Amniotic stem cell (primary cell): ENCODE results near the gene AGBL3.
"Not testable (repeated sequence)": the region's sequence is repeated elsewhere in the genome, so short reads cannot be mapped to it uniquely, and the experiment has no call there.

Experiments used
- DNase-seq: peaks from one replicate; lab custom pipeline; 2025; lab: John Stamatoyannopoulos, UW

Gene AGBL3

DNA sequence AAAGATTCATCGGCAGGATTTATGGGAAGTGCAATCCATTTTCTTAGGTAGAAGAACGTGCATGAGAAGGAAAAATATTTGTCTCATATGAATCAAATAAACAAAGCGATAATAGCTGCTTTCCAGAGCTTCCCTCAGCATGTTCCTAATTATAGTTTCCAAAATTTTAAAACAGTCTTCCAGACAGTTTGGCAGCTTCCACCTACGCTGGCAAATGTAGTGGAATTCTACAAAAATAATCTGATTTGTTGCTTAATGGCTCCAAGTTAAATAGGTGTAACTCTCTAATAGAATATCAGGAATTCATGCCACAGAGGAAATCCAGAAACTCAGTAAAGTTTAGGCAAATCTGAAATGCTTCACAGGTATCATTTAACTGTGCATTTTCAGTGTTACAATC is 23.3 kb upstream of the AGBL3 start:
- DNase-seq: no peak

DNA sequence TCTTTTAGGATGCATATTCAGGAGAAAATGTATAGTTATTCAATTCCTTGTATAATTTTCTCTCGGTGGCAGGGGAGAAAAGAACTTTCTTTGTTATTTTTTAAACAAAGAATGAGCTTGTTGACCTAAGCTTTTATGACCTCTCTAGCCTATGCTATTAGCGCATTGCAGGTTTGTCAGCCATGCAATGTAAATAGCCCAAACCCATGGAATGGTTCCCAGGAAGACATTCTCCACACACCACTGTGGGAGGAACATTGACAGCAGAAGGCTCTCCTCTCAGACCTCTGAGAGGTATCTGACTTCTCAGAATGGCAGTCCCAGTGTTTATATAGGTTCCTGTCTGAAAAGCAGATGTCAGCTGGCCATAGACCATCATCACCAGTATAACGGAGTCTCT is 19.6 kb upstream of the AGBL3 start:
- no peak for DNase-seq

DNA sequence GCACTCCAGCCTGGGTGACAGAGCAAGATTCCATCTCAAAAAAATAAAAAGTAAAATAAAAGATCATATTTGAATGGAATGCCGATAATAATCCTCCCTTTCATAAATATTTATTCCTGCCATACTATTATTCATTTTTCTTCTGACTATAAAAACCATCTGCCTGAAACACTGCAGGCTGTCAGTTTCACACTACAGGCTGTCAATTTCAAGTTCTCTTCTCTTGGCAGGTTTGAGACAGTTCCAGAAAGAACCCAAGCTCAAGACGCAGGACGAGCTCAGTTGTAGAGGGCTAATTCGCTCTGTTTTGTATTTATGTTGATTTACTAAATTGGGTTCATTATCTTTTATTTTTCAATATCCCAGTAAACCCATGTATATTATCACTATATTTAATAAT is 18.2 kb upstream of the AGBL3 start:
- no peak for DNase-seq

DNA sequence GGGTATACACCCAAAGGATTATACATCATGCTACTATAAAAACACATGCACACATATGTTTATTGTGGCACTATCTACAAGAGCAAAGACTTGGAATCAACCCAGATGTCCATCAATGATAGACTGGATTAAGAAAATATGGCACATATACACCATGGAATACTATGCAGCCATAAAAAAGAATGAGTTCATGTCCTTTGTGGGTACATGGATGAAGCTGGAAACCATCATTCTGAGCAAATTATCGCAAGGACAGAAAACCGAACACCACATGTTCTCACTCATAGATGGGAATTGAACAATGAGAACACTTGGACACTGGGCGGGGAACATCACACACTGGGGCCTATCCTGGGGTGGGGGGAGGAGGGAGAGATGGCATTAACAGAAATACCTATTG is 4.7 kb upstream of the AGBL3 start:
- not testable (repeated sequence) for DNase-seq

DNA sequence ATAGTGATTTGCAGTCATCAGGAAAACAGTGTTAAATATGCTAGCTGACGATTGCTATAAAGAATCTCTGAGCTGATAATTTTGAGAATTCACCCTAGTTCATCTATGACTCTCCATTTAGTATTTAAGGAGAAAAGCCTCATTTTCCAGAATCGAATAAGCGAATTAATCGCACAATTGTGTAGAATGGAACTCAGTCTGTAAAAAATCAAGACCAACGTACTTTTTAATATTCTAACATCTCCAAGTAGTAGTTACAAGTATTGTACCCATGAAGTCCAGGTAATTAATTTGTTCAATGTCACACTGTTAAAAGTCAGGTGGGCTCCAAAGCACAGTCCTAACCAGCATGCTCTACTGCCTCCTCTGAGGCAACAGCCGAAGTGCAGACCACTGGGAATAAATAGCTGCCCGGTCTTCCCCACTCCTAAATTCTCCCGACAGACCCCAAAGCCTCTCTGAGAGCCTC is 380 bp upstream of the AGBL3 start:
- no peak for DNase-seq

DNA sequence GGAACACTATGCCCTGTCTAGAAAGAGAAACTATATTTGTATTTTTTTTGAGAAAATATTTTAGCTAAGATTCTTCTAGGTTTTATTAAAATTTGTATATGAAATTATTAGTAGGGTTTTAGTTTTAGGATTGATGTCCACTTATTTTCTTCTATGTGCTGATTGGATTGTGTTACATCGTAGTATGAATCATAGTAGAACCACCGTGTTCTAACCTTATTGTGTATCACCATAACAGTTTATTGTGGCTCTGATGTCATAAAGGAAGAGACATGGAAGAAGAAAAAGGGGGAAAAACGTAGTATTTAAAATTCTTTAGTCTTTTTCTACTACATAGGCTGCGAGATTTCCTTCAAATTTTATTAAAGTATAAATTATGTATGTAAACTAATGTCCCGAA is 1.9 kb downstream of the AGBL3 start:
- DNase-seq: no peak

DNA sequence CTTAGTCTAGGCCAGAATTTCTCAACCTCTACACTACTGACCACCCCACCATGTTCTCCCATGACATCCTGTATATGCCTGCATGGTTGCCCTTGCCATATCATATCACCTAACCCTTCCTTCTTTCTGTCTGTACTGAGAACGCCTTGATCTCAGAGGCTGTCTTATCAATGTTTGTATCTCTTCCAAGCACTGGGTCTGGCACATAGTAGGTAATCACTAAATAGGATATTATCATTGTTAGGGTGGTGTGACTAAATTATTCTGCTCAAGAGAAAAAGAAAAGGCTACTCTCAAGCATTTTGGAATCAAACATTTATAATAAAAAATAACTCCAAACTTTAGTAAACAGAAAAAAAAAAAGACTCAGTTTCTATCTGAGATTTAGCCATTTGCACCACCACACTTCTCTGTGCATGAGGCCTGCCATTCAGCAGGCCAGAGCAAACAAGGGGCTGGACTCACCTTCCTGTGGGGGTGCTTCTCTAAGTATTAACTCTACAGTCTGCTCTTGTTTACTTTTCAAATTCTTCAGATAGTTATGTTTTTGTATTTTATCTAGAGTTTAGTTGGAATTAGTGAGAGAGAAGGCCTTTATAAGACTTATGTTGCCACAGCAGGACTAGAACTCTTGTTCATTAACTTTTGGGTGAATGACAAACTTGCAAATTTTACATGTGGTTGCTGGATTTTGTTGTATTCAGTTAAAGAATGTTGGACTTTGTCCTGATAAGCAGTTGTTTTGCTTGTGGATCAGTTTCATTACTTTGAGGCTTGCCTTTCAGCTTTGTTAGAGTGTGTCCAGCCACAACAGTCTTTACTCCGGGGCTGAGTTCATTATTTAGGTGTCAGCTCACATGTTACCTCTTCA is 5.4 kb downstream of the AGBL3 start:
- DNase-seq: no peak

DNA sequence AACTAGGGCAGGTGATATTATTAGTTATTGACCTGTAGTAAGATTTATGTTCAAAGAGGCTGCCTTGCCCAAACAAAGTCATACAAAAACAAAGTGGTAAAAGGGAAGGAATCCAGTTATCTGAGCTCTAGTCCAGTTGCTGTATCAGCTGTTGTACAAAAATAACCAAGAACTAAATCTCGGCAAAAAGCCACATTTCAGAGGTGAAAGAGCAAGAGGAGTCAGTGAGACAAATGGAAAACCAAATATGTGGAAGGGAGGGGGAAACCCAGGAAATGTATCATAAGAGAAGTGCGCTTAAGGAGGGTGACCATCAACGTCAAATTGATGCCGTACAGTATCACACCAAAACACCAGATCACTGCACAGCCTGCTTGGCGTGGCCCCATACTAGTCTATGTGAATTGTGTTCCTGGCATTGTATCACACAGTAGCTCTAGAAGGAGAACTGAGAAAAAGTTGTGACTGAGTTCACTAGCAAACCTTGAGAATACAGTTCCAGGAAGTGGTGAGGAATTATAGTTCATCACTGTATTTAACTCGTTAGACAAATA is 6.4 kb downstream of the AGBL3 start:
- no peak for DNase-seq

DNA sequence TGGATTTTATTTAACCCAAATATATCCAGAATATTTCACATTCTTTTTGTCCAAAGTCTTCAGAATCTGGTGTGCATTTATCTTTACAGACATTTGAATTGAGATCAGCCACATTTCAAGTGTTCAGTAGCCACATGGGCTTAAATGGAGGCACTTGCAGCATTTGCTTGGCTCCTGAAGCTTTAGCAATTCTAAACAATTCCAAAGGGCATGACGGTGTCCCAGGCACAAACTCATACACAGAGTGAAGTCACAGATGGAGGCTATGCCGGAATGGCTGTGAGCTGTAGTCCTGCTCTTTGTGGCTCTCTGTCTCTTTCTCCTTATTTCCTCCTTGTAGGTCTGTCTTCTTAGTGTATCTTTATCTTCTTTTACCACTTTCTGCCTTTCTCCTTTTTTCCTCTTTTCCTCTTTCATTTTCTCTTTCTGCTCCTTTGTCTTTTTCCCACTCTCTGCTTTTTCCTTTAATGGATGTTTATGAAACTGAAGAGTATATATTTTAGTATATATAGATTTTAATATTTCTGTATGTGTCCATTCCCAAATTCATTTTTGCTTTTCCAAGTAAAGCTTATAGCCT is 7.7 kb downstream of the AGBL3 start:
- no peak for DNase-seq

DNA sequence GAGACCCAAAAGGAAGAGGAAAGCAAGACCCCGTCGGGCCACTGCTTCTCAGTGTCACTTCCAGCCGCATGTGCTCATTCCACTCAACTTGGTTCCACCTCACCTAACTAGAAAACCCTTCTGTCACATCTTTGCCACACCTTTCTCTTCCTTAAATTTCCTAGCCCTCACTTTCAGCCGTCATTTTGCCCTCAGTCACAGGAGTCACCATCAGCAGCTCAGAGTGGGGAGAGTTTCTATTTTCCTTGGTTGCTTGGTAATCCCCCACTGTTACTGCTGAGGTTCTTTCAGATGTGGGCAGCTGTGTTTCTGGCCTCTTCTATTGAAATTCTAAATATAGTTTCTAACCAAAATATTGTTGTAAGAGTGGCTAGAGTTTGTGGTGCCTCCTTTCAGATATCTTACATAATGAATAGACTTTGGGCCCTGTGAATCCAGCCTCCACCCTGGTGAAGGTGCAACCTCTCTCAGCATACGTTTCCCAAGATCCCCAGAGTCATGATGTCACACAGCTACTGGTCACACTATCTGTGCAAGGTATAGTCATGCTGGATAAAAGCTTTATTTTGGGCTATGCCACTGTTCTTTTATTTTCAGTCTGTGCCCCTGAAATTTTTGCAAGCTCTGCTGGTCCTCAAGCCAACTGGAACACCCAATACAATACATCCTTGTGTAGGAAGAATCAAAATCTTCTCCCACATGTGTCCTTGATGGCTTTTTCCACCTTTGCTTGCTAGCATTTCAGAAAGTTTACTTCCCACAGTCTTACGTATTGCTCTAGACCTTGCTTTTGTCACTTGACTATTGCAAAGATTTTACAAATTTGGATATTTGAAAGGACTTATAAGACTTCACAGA is 9.2 kb downstream of the AGBL3 start:
- DNase-seq: no peak

DNA sequence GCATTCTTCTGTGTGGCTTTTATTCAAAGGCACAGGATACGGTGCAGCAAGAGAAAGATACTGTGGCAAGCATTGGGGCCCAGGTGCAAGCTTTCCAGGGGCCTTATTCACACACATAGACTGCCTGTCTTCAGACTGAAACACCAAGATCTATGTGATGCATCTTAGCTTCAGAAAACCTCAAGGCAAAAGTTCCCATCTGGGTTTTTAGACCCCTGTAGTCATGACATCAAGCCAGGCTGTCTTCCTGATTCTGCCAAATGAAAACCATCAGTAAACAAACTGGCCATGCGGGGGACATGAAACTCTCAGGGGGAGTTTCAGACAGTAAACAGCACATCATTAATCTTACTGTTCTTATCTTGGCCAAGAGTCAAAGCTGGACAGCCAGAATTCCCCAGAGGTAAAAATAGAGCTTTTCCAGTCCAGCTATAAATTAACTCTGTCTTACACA is 9.8 kb downstream of the AGBL3 start:
- DNase-seq: no peak

DNA sequence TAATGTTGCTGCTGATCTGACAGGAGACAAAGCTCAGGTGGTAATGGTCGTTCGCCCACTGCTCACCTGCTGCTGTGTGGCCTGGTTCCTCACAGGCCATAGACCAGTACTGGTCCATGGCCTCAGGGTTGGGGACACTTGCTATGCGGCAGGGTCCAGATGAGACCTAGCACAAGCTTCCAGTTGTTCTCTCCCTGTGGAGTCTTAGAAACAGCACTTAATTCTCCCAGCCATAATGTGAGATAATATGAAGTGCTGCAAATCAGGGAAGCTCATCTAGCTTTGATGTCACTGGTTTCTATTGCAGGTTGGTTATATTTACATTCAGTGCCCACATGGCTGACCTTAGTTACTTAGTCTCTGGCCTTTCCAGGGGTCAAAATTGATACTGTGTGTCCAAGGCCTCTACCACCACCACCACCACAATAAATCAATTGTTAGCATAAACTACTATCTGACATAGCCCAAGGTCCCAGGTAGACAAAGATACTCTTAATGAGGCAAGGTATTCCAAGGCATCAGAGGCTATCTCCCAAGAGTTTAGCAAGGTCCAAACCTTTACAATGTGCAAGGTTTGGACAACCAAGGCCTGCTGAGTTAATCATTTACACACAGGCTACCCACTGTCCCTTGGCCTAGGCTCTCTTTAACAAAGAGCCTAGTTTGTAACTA is 11.0 kb downstream of the AGBL3 start:
- no peak for DNase-seq

DNA sequence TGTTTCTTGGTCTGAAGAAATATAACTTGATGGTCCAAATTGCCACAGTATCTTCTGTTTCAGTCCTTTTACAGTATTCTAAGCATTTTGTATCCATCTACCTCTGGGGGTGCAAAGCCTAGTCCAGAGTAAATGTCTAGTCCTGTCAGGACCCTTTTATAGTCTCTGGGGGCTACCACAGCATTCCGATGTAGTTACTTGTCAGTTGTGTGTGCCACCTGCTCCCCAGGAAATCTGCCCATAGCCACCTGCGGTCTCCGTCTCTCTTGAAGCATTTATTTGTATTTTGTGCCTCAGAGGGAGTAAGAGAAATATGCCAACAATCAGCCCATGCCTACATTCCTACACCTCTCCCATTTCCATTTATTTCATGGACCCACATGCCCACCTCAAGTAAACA is 12.8 kb downstream of the AGBL3 start:
- DNase-seq: no peak

DNA sequence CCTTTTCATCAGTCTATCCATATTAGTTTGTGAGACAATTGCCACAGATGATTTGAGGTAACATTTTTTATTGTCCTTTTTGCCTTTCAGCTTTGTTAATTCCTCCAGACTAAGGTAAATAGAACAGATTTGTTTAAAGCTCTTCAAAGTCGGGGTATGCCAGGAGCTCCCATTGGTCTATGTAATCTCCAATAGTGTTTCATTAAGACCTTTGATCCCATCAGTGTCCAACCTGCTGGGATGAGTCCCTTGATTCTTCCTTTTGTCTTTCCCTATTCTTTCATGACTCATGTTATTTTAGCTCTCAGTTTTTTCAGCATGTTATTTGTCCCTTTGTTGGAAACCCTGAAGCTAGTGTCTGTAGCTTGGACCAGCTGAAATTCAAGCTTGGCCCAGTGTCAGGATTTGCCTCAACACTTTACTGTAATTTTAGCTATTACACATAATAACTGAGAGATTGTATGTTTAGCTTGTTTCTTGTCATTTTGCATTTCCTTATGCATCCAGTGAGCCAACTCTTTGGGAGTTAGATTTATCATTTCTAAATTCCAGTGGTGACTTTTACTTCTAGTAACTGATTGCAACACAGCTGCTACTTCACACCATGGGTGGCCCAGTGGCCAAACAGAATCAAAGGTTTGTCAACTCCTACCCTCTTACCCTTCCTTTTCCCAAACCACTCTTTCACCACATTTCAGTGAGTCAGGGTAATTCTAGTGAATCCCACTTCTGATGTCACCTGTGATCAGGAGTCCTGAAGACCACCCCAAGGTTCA is 15.3 kb downstream of the AGBL3 start:
- DNase-seq: no peak

DNA sequence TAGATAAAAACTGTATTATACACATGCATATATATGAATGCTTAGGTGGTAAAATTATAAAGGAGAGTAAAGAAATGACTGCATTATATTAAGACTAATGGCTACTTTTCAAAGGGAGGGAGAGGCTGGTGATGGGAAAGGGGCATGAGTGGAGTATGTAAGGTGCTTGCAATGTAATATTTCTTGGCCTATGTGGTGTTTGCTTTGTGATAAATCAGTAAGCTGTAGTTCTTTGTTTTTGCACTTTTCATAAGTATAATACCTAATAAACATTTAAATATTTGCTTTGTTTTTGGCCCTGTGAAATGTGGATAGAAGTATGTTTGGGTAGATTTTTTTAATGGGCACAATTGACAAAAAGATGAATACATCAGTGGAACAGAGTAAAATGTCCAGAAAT is 25.9 kb downstream of the AGBL3 start:
- no peak for DNase-seq

DNA sequence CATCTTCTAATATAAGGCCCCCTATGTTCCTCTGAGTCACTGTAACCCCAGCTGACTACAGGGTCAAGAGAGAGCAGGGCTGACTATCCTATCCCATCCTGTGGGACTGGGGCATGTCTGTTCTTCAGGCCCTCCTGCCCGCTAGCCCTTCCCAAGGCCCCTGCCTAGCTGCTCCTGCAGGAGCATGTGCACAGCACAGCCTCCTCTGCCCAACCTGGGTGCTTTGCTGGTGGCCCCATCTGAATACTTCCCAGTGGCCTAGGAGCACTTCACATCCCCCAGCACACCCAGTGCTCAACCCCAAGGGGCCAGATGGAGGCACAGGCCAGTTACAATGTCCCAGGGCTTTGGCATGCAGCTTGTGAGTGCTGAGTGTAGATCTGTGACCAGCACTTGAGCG is 37.3 kb downstream of the AGBL3 start:
- DNase-seq: no peak

DNA sequence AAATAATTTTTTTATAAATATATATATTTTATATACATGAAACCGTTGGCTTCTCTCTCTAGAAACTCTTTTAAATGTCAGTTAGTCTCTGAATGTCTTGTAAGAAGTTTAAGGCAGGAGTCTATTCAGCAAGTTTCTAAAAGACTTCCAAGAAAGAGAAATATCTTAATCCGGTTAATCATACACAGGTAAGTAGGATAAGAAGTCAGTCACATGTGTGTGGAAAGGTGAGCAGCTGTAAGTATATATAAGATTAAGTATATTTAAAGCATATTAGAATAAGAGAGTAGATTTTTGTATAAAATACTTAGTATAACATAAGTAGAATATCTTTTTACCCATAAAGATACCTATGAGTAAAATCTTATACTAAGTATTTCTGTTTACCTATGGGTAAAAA is 48.9 kb downstream of the AGBL3 start:
- no peak for DNase-seq

DNA sequence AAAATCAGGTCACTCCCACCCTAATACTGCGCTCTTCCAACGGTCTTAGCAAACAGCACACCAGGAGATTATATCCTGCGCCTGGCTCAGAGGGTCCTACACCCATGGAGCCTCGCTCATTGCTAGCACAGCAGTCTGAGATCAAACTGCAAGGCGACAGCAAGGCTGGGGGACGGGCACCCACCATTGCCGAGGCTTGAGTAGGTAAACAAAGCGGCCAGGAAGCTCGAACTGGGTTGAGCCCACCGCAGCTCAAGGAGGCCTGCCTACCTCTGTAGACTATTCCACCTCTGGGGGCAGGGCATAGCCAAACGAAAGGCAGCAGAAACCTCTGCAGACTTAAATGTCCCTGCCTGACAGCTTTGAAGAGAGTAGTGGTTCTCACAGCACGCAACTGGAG is 80.7 kb downstream of the AGBL3 start:
- not testable (repeated sequence) for DNase-seq

DNA sequence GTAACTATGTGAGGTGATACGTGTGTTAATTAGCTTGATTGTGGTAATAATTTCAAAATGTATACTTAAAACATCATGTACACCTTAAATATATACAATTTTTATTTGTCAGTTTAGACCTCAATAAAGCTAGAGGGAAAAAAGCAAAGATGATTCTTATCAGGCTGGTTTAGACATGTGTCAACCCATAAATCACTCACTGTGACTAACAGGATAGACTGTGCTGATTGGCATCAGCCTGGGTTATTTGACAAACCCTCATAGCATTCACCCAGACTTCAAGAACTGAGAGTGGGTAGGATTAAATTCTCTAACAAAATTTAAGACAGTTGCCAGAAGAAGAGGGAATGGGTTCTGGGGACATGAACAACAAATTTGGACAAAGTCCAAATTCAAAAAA is 87.8 kb downstream of the AGBL3 start:
- no peak for DNase-seq

DNA sequence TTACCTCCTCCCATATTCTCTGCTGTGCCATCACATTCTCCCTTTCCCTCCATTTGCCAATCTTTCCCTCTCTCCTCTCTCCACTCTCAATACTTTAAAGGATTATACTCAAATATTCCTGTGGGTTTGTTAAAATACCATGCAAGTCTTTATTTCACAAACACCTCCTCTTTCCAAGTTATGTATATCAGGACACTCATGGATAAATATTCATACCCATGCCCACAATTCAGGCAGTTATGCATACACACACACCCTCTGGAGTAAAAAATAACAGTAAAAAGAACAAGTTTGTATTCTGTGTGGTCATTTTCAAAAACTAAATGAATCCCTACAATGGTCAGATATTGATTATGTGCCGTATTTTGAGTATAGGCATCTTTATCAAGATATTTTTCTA is 88.2 kb downstream of the AGBL3 start:
- no peak for DNase-seq

DNA sequence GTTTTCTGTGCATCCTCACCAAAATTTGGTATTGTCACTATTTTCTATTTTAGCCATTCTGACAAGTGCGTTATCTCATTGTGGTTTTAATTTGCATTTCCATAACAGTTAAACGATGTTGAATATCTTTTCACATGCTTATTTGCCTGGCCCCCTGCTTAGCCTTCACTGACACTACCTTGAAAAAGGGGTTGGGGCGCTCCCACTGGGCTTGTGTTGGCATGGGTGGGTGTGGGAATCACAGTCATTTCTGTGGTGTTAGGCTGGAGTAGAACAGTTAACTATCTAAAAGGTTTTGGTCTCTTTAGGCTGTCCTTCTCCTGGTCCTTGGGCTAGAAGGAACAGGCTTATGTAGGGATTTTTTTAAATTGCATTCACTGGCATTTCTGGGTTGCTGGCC is 89.4 kb downstream of the AGBL3 start:
- no peak for DNase-seq
